Measurements from ENCODE around the gene DMXL2.
"Not testable (repeated sequence)": the region's sequence is repeated elsewhere in the genome, so short reads cannot be mapped to it uniquely, and the experiment has no call there.

The DMXL2 gene, protein sequence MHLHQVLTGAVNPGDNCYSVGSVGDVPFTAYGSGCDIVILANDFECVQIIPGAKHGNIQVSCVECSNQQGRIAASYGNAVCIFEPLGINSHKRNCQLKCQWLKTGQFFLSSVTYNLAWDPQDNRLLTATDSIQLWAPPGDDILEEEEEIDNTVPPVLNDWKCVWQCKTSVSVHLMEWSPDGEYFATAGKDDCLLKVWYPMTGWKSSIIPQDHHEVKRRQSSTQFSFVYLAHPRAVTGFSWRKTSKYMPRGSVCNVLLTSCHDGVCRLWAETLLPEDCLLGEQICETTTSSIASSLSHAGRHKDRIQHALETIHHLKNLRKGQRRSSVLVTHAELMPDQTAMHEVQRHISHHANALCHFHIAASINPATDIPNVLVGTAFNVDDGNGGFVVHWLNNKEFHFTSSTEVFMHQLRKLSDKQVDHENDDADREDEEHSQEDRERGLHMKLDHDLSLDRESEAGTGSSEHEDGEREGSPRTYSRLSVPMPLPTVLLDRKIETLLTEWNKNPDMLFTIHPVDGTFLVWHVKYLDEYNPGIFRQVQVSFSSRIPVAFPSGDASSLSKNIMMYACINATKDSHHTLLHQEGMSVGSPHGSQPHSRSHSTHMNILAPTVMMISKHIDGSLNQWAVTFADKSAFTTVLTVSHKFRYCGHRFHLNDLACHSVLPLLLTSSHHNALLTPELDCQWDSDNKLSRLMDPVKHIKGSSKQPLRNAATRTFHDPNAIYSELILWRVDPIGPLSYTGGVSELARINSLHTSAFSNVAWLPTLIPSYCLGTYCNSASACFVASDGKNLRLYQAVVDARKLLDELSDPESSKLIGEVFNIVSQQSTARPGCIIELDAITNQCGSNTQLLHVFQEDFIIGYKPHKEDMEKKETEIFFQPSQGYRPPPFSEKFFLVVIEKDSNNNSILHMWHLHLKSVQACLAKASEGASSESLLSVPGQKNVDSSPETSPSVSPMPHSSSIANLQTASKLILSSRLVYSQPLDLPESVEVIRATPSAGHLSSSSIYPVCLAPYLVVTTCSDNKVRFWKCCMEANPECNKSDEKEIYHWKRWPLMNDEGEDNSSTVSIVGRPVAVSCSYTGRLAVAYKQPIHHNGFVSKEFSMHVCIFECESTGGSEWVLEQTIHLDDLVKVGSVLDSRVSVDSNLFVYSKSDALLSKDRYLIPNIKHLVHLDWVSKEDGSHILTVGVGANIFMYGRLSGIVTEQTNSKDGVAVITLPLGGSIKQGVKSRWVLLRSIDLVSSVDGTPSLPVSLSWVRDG (N-terminal part only)

DNA sequence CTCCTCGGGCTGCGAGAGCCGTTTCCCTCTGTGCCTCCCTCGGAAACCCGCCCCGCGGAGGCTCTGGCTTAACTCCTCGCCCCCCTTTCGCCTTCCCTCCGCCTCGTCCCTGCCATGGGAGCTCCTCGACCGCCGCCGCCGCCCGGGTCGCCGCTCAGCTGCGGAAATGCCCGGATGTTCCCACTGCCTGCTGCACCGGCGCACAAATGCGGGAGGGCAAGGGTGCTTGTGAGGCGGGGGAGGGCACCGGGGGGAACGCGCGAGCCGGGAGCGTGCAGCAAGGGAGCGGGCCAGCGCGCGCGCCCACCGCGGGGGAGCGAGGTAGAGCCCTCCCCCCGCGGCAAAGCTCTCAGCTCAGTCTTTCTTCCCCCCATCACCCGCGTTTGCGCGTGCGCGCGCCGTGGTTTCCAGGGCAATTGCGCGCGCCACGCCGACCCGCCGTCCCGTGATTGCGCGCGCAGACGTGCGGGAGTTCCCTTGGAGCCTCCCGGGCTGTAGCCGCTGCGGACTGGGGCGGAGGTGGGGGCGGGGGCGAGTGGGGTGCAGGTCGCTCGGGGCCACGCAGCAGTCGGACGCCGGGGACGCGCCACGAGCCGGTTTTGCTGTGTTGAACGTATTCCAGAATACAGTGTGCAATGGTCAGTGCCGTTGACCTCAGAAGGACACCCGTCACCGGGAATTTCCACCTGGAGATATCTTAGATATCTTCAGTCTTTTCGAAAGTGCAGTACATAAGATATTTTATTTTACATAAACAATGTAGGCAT lies at the start of gene DMXL2:
DMXL2 (minus strand) TSS at position 168 of the 767 bp plus-strand sequence. CDS start 226 bp downstream, outside the sequence.
- DNase-seq (ENCODE audit: low read depth), result peak; percentile 59

GRCh38 chr15:51672155-51672687 lies 49.6 kb upstream of the DMXL2 start:
- DNase-seq (ENCODE audit: low read depth), result no peak

DNA sequence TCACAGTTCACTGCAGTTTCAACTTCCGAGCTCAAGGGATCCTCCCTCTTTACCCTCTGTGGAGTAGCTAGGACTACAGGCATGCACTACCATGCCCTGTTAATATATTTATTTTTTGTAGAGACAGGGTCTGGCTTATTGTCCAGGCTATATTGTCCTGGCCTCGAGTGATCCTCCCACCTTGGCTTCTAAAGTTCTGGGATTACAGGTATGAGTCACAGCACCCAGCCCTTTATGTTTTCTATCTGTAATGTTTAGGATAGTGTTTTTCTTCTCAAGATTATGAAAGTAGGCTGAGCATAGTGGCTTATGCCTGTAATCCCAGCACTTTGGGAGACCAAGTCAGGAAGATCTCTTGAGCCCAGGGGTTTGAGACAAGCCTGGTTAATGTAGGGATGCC lies 46.8 kb upstream of the DMXL2 start:
- no peak for DNase-seq (ENCODE audit: low read depth)

DNA sequence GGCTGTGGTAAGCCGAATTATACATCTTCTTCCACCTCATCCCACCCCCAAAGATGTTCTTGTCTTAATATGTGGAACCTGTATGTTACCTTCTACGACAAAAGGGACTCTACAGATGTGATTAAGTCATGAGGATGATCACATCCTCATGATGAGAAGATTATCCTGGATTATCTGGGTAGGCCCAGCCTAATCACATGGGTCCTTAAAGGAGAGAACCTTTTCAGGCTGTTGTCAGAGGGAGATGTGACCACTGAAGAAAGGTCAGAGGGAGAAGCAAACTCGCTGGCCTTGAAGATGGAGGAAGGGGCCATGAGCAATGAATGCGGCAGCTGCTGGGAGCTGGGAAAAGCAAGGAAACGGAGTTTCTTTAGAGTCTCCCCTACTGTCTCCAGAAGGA lies 45.9 kb upstream of the DMXL2 start:
- DNase-seq (ENCODE audit: low read depth), result no peak

DNA sequence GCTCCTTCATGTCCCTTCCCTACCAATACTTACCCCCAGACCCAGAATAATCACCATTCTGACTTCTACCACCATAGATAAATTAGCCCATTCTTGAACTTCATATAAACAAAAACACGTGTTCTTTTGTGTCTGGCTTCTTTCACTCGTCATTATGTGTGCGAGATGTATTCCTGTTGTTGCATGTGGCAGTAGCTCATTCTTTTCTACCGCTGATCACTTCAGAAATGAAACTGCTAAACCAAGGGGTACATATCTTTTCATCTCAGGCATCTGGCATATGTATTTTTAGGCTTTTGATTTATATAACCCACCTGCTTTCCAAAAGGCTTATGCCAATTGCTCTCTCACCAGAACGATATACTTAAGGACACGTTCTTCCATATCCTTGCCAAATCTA lies 44.9 kb upstream of the DMXL2 start:
- no peak for DNase-seq (ENCODE audit: low read depth)

- no peak for DNase-seq (ENCODE audit: low read depth)
These were observed 38.5 kb upstream of the DMXL2 start for GRCh38 chr15:51661072-51661471.

GRCh38 chr15:51658664-51659063 lies 36.1 kb upstream of the DMXL2 start:
- DNase-seq (ENCODE audit: low read depth), result no peak

DNA sequence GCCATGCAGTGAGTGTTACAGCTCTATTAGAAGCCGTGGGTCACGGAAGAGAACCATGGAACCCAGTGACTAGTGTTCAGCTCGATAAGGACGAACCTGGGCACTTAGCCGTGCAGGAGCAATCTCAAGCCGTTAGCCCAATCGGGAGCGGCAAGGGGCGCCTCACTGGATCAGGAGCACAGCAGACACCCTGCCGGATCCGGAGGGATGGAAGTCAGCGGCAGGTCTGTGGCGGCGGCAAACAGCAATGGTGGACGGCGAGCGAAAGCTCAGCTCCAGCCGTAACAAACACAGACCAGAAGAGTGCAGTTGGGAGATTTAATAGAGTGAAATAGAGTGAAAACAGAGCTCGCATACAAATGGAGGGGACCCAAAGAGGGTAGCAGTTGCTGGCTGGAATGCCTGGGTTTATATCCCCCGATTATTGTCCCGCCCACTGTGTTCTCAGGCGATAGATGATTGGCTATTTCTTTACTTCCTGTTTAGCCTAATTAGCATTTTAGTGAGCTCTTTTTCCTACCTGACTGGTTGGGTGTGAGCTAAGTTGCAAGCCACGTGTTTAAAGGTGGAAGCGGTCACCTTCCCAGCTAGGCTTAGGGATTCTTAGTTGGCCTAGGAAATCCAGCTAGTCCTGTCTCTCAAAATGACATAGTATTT lies 33.0 kb upstream of the DMXL2 start:
- DNase-seq (ENCODE audit: low read depth), result not testable (repeated sequence)

DNA sequence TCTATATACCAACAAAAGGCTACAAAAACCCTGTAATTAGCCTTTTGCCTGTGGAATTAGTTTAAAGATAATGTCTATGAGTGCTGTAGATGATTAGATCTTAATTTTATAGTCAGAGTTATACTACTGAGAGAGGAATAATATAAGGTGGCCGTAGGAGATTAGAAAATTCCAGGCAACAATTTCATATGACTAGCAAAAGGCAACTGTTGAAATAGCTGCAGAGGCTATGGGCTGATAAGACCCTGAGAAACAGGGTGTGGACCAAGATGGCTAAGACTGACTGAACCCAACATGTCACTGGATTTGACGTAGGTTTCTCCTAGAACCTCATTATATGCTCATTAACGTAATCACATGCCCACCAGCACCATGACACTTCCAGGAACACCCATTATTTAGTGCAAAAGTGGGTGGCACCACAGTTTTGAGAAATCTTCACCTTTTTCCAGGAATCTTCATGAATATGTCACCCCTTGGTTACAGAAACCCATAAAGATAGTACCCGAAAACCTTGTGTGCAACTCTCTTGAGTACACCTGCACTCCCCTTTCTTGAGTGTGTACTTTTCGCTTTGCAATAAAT lies 29.6 kb upstream of the DMXL2 start:
- no peak for DNase-seq (ENCODE audit: low read depth)

DNA sequence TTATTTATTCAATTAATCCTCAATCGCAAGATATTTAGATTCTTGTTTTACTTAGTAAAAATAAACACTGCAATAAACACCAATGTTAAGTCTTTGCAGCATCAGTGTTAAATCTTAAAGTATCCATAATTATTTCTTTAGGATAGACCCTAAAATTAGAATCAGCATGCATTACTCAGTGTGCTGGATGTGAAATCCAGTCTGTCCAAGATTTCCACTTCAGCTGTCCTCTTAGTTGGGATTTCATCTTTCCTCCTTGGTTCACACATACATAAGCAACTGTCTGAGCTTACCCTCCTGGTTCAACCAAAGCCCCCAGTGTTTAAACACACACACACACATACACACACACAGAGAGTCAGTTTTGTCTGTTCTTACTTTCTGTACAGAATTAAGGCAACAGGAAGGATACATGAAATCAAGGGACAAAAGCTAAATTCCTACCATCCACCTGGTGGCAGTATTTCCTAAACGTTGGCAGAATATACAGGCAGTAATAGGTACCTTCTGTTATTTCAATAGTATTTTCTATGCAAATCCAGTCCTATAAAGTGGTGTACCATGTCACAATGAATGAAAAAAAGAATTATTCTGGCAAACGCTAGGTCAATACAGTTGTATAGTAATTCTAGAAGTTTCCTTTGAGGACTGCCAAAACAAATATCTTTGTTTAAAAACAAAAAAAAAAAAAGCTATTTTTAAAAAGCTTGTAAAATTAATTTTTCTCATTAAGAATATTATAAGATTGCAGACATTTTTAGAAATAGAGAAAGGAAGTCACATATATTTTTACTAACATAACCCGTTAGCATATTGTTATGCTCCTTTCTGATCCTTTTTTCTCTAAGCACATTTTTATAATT lies 27.3 kb upstream of the DMXL2 start:
- no peak for DNase-seq (ENCODE audit: low read depth)

- not testable (repeated sequence) for DNase-seq (ENCODE audit: low read depth)
These were observed 26.1 kb upstream of the DMXL2 start for GRCh38 chr15:51648643-51649042.

GRCh38 chr15:51648101-51648500 lies 25.5 kb upstream of the DMXL2 start:
- DNase-seq (ENCODE audit: low read depth), result not testable (repeated sequence)

- no peak for DNase-seq (ENCODE audit: low read depth)
These were observed 24.6 kb upstream of the DMXL2 start for GRCh38 chr15:51647128-51647562.

GRCh38 chr15:51642696-51643095 lies 20.1 kb upstream of the DMXL2 start:
- DNase-seq (ENCODE audit: low read depth), result no peak

DNA sequence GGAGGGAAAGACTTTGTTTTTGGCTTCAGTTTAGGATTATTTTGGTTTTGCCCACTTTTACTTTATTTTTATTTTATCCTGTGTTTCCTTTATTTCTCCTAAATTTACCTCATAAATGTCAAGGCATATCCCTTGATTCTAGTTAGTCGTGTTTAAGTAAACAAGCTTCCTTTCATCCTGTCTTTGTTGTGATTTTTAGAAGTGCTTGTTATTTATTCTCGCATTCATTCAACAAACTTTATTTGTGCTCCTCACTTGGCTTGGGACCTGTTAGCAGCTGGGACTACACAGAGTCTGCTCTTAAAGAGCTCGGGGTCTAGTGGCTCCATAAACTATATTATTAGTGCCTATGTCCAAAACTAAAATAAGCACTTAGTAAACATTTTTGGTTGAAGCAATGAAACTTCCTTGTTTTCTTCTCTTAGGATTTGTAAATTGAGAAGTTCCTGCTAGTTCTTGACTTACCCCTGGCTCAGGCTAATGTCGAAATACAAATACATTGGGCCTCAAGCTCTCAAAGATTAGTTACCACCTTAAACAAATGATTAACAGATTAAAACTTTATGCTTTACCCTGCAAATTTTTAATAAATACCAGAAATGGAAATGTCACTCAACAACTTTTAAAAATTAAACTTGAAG lies 19.0 kb upstream of the DMXL2 start:
- no peak for DNase-seq (ENCODE audit: low read depth)

DNA sequence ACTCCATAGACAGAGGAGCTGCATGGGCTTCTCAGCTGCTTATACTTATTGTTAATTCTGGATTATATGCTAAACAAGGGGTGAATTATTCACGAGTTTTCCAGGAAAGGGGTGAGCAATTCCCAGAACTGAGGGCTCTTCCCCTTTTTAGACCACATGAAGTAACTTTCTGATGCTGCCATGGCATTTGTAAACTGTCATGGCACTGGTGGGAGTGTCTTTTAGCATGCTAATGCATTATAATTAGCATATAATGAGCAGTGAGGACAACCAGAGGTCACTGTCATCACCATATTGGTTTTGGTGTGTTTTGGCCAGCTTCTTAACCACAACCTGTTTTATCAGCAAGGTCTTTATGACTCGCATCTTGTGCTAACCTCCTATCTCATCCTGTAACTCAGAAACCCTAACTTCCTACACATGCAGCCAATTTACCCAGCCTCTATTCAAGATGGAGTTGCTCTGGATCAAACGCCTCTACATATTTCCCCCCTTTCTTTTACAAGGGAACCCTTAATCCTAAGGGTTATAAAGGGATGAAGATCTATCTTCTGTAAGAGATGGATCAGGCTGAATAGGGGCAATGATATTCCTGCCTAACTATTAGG lies 12.1 kb upstream of the DMXL2 start:
- DNase-seq (ENCODE audit: low read depth), result no peak

GRCh38 chr15:51629612-51630011 lies 7.0 kb upstream of the DMXL2 start:
- no peak for DNase-seq (ENCODE audit: low read depth)

DNA sequence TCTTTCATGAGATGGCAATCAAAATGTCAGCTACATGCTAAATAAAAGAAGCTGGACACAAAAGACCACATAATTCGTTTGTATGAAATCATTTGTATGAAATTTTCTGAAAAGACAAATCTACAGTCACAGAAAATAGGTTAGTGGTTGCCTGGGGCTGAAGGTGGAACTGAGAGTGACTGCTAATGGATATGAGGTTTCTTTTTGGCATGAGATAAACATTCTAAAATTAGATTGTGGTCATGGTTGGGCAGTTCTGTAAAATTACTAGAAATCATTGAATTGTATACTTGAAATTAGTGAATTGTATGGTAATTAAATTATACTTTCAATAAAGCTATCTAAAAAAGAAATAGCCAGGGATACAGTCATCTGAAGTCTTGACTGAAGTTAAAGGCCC lies 2.7 kb upstream of the DMXL2 start:
- no peak for DNase-seq (ENCODE audit: low read depth)

Data from stimulated activated CD8-positive, alpha-beta memory T cell treated with anti-CD3 and anti-CD28 coated beads, Interleukin-12 subunit alpha, Interleukin-12 subunit beta, amount 100 ng/mL, for 4 hours (primary cell).